HEK293 (cell line): ENCODE measurements around the gene GOLGA6L7.

Experiments used
- CTCF ChIA-PET: fragments of 350-600 bp; formaldehyde crosslinking; extraction: SDS; loops from one replicate; lab custom pipeline; 2021; ENCODE audit warnings: antibody characterized with exemption; lab: Yijun Ruan, JAX
- POLR2A ChIA-PET: fragments of 300-600 bp; formaldehyde crosslinking; extraction: SDS; loops from one replicate; lab custom pipeline; 2020; ENCODE audit warnings: antibody characterized with exemption, inconsistent platforms; lab: Yijun Ruan, JAX
- H3K27ac ChIP-seq: fragments of 200-500 bp; sonication (Bioruptor generic); 2 replicates; pipeline ENCODE4 v1.5.1; 2014; ENCODE audit warnings: low read depth, low read length, control low read depth, inconsistent platforms; ENCODE audit errors: extremely low read depth
- H3K36me3 ChIP-seq, 2 experiments: fragments of 200-500 bp in 1 of 2; sonication (Bioruptor generic) in 1 of 2; 1 replicate in 1 of 2; 2 replicates in 1 of 2; pipeline ENCODE4 v1.5.1; 2014 to 2017; ENCODE audit warnings: inconsistent platforms in 2 of 2, low read length in 2 of 2; ENCODE audit not compliant: control insufficient read depth in 2 of 2, insufficient read depth in 1 of 2
- H3K4me1 ChIP-seq: fragments of 200-500 bp; sonication (Bioruptor generic); 2 replicates; pipeline ENCODE4 v1.5.1; 2014; ENCODE audit warnings: mild to moderate bottlenecking, low read length, inconsistent platforms; ENCODE audit not compliant: control insufficient read depth, insufficient read depth
- H3K4me3 ChIP-seq: 2 replicates; pipeline ENCODE4 v1.5.1; 2011; ENCODE audit warnings: low read depth, mild to moderate bottlenecking, control low read depth, low read length, moderate library complexity
- H3K9me3 ChIP-seq: fragments of 200-500 bp; sonication (Bioruptor generic); 2 replicates; pipeline ENCODE4 v1.5.1; 2014; ENCODE audit warnings: low read depth, low read length, inconsistent platforms; ENCODE audit not compliant: control insufficient read depth, insufficient read depth
- GLIS2 ChIP-seq: fragments of 450-650 bp; formaldehyde crosslinking; IDR thresholded peaks from 2 replicates; pipeline ENCODE4 v1.5.1; 2016; ENCODE audit warnings: missing biosample characterization, missing genetic modification characterization
- HOXA7 ChIP-seq: sonication (generic); formaldehyde crosslinking; IDR thresholded peaks from 2 replicates; pipeline ENCODE4 v1.8.1; 2022; ENCODE audit warnings: missing genetic modification reagents, borderline replicate concordance
- MEIS1 ChIP-seq: sonication (generic); formaldehyde crosslinking; IDR thresholded peaks from 2 replicates; pipeline ENCODE4 v1.8.1; 2022; ENCODE audit warnings: missing genetic modification reagents, mild to moderate bottlenecking, borderline replicate concordance
- SP3 ChIP-seq: fragments of 450-650 bp; formaldehyde crosslinking; IDR thresholded peaks from 2 replicates; pipeline ENCODE4 v1.5.1; 2016; ENCODE audit warnings: missing biosample characterization, missing genetic modification characterization
- ZBTB20 ChIP-seq: fragments of 450-650 bp; formaldehyde crosslinking; IDR thresholded peaks from 2 replicates; pipeline ENCODE4 v1.5.1; 2016; ENCODE audit warnings: missing biosample characterization, missing genetic modification characterization
- ZNF157 ChIP-seq: fragments of 450-650 bp; formaldehyde crosslinking; IDR thresholded peaks from 2 replicates; pipeline ENCODE4 v1.5.1; 2016; ENCODE audit warnings: missing biosample characterization, missing genetic modification characterization
- ZNF211 ChIP-seq: fragments of 450-650 bp; formaldehyde crosslinking; IDR thresholded peaks from 2 replicates; pipeline ENCODE4 v1.5.1; 2016; ENCODE audit warnings: low read depth, missing biosample characterization, missing genetic modification characterization
- ZNF24 ChIP-seq: fragments of 450-650 bp; formaldehyde crosslinking; IDR thresholded peaks from 2 replicates; pipeline ENCODE4 v1.5.1; 2016; ENCODE audit warnings: missing biosample characterization, missing genetic modification characterization
- ZNF311 ChIP-seq: fragments of 450-650 bp; formaldehyde crosslinking; IDR thresholded peaks from 2 replicates; pipeline ENCODE4 v1.5.1; 2017; ENCODE audit warnings: missing biosample characterization, missing genetic modification characterization, borderline replicate concordance
- ZNF324 ChIP-seq: fragments of 450-650 bp; formaldehyde crosslinking; IDR thresholded peaks from 2 replicates; pipeline ENCODE4 v1.5.1; 2016; ENCODE audit warnings: missing biosample characterization, missing genetic modification characterization
- ZNF510 ChIP-seq: fragments of 450-650 bp; formaldehyde crosslinking; IDR thresholded peaks from 2 replicates; pipeline ENCODE4 v1.5.1; 2018; ENCODE audit warnings: mild to moderate bottlenecking, missing genetic modification characterization, missing biosample characterization; ENCODE audit not compliant: insufficient replicate concordance
- ZNF624 ChIP-seq: fragments of 450-650 bp; formaldehyde crosslinking; IDR thresholded peaks from 2 replicates; pipeline ENCODE4 v1.5.1; 2017; ENCODE audit warnings: missing biosample characterization, missing genetic modification characterization
- ZNF830 ChIP-seq: fragments of 450-650 bp; IDR thresholded peaks from 2 replicates; pipeline ENCODE4 v1.5.0; 2018; ENCODE audit warnings: missing biosample characterization, missing genetic modification characterization, low read depth, mild to moderate bottlenecking, moderate library complexity
- ZXDB ChIP-seq: fragments of 450-650 bp; formaldehyde crosslinking; IDR thresholded peaks from 2 replicates; pipeline ENCODE4 v1.5.1; 2016; ENCODE audit warnings: missing biosample characterization, missing genetic modification characterization
- TF ChIP-seq, protein P1 (sequence below): fragments of 450-650 bp; formaldehyde crosslinking; IDR thresholded peaks from 2 replicates; pipeline ENCODE4 v1.5.1; 2016; ENCODE audit warnings: missing biosample characterization, missing genetic modification characterization
- TF ChIP-seq, protein P2 (sequence below): fragments of 450-650 bp; formaldehyde crosslinking; IDR thresholded peaks from 2 replicates; pipeline ENCODE4; 2016; ENCODE audit warnings: missing biosample characterization, missing genetic modification characterization
- TF ChIP-seq, protein P3 (sequence below): fragments of 450-650 bp; formaldehyde crosslinking; IDR thresholded peaks from 2 replicates; pipeline ENCODE4 v1.5.1; 2016; ENCODE audit warnings: missing biosample characterization, missing genetic modification characterization

GOLGA6L7 gene

DNA sequence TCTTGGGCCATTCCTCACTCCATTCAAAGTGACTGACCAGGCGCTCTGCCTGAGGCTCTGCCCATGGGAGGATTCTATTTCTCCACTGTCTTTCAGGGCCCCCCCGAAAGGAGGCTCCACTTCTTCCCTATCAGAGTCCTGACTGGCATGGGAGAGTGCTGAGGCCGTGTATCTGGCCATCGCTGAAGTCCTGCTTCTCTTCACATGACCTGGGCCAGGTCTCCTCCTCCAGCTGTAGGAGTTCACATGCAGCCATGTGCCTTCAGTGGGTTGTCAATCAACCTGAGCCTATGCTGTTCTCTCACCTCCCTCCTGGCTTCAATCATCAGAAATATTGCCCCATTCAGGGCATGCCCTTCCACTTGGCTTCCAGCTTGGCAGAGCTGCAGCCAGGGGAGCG, 24.6 kb upstream of the GOLGA6L7 start (continued):
- TF ChIP-seq, protein P1, sequence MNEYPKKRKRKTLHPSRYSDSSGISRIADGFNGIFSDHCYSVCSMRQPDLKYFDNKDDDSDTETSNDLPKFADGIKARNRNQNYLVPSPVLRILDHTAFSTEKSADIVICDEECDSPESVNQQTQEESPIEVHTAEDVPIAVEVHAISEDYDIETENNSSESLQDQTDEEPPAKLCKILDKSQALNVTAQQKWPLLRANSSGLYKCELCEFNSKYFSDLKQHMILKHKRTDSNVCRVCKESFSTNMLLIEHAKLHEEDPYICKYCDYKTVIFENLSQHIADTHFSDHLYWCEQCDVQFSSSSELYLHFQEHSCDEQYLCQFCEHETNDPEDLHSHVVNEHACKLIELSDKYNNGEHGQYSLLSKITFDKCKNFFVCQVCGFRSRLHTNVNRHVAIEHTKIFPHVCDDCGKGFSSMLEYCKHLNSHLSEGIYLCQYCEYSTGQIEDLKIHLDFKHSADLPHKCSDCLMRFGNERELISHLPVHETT (tag by site-specific recombination), result no peak
- no peak for TF ChIP-seq MEIS1
- TF ChIP-seq, all 188 proteins: peak for 0

DNA sequence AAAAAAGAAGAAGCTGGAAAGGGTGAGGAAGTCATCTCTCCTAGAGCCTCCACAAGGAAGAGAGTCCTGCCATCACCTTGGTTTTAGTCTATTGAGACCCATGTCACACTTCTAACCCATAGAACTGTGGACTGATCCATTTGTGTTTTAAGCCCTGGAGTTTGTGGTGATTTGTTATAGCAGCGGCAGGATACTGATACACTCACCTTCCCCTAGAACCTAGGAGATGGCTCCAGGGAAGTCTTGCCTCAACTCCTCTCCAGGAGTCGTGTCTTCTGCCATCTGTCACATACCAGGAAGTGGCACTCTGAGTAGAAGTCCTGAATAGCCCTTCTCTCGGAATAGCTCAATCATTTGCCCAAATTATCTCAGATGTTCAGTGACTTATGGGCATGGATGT, 22.7 kb upstream of the GOLGA6L7 start:
- Histone ChIP-seq H3K4me3 (no peak overlapping the region), H3K9me3 (no peaks in the 10 kb centered on the region)
- ChIA-PET POLR2A (no interaction called here), CTCF (interaction anchor here (0.6 kb wide), 1 partner anchor 97 kb away, joined by 3 read pairs; no protein-coding TSS in a partner anchor)
- TF ChIP-seq ZNF830 (tag by site-specific recombination), result no peak
- no peak for TF ChIP-seq ZNF624 (tag by site-specific recombination)
- TF ChIP-seq, protein P2, sequence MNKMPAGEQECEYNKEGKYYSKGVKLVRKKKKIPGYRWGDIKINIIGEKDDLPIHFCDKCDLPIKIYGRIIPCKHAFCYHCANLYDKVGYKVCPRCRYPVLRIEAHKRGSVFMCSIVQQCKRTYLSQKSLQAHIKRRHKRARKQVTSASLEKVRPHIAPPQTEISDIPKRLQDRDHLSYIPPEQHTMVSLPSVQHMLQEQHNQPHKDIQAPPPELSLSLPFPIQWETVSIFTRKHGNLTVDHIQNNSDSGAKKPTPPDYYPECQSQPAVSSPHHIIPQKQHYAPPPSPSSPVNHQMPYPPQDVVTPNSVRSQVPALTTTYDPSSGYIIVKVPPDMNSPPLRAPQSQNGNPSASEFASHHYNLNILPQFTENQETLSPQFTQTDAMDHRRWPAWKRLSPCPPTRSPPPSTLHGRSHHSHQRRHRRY (tag by site-specific recombination), result no peak
- no peak for TF ChIP-seq ZNF24 (tag by site-specific recombination)
- TF ChIP-seq ZNF324, result no peak
- TF ChIP-seq SP3 (tag by site-specific recombination), result no peak
- TF ChIP-seq, protein P3, sequence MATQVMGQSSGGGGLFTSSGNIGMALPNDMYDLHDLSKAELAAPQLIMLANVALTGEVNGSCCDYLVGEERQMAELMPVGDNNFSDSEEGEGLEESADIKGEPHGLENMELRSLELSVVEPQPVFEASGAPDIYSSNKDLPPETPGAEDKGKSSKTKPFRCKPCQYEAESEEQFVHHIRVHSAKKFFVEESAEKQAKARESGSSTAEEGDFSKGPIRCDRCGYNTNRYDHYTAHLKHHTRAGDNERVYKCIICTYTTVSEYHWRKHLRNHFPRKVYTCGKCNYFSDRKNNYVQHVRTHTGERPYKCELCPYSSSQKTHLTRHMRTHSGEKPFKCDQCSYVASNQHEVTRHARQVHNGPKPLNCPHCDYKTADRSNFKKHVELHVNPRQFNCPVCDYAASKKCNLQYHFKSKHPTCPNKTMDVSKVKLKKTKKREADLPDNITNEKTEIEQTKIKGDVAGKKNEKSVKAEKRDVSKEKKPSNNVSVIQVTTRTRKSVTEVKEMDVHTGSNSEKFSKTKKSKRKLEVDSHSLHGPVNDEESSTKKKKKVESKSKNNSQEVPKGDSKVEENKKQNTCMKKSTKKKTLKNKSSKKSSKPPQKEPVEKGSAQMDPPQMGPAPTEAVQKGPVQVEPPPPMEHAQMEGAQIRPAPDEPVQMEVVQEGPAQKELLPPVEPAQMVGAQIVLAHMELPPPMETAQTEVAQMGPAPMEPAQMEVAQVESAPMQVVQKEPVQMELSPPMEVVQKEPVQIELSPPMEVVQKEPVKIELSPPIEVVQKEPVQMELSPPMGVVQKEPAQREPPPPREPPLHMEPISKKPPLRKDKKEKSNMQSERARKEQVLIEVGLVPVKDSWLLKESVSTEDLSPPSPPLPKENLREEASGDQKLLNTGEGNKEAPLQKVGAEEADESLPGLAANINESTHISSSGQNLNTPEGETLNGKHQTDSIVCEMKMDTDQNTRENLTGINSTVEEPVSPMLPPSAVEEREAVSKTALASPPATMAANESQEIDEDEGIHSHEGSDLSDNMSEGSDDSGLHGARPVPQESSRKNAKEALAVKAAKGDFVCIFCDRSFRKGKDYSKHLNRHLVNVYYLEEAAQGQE (tag by site-specific recombination), result no peak
- no peak for TF ChIP-seq ZNF311
- TF ChIP-seq GLIS2 (tag by site-specific recombination), result no peak
- TF ChIP-seq, all 188 proteins: peak for 0
- H3K27ac ChIP-seq, result no peak overlapping the region
- H3K4me1 ChIP-seq, result no peaks in the 10 kb centered on the region
- H3K36me3 ChIP-seq, result no peaks in the 10 kb centered on the region

DNA sequence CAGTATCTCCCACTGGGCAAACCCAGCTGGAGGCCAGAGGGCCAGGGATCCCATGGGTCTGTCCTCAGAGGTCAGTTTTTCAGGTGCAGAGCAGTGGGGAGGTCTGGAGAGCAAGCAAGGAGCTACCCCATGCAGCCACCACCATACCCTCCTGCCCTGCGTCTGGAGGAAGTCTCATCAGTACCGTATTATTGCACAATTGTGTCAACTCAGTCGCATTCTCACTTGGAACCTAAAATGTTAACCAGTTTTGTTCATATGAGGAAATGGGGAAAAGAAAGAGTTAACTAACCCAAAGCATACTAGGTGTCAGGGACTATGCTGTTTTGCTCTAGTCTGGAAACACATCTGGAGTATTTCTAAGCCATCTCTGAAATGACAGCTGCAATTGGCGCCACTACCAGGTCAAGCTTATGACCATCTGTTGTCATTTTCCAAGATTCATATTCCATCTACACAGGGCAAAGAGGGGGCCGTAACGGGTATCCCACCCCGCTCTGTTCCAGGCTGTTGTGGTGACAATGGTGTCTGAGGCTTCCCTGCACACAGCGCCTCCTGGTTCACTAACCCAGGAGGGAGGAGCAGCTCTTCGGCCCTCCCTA, 20.4 kb upstream of the GOLGA6L7 start:
- Histone ChIP-seq H3K4me1 (no peaks in the 10 kb centered on the region), H3K4me3 (no peak overlapping the region), H3K36me3 (no peaks in the 10 kb centered on the region), H3K9me3 (no peaks in the 10 kb centered on the region), H3K27ac (no peak overlapping the region)
- no peak for TF ChIP-seq ZNF510 (tag by site-specific recombination)
- no peak for TF ChIP-seq HOXA7 (CRISPR knock-in tag)
- TF ChIP-seq ZNF157, result no peak
- no peak for TF ChIP-seq ZNF211
- no peak for TF ChIP-seq ZBTB20 (tag by site-specific recombination)
- no peak for TF ChIP-seq GLIS2 (tag by site-specific recombination)
- TF ChIP-seq ZXDB (tag by site-specific recombination), result no peak
- CTCF ChIA-PET, result no interaction called here
- POLR2A ChIA-PET, result no interaction called here
